Endothelial cell of umbilical vein (primary cell): ENCODE measurements around the gene CMTM8. TPM values are rescaled to one million over a fixed set of nuclear protein-coding genes. Genes with fewer than 3 reads are reported as not detected.

Source experiments
- BruUV-seq: library from RNA; stranded (reverse); fragments of 400-500 nt; replicated peaks from 2 replicates; lab custom pipeline; 2021; lab: Mats Ljungman, UMichigan
- CTCF ChIA-PET: fragments of 300-600, 350-600 bp; sonication (Branson Sonifier 250); formaldehyde crosslinking; loops from one replicate; lab custom pipeline; 2021; ENCODE audit warnings: antibody characterized with exemption, inconsistent platforms; lab: Charles Lee
- POLR2A ChIA-PET: fragments of 300-600, 350-600 bp; sonication (Branson Sonifier 250); formaldehyde crosslinking; loops from one replicate; lab custom pipeline; 2021; ENCODE audit warnings: antibody characterized with exemption, inconsistent platforms; lab: Charles Lee
- DNase-seq: peaks from one replicate; pipeline ENCODE4 v3.0.0-alpha.2; 2011; ENCODE audit warnings: low read depth, low spot score
- FAIRE-seq: peaks from 2 replicates; lab custom pipeline; 2011; peaks lifted over from hg19 to GRCh38; lab: Jason Lieb, UNC
- H2AFZ ChIP-seq: 2 replicates; pipeline ENCODE4 v1.6.0; 2012; ENCODE audit warnings: low read depth, low read length, control low read depth, inconsistent platforms
- H3K27ac ChIP-seq: 2 replicates; pipeline ENCODE4 v1.5.1; 2011; ENCODE audit warnings: low read depth, mild to moderate bottlenecking, control low read depth, low read length, moderate library complexity; ENCODE audit not compliant: insufficient read depth
- H3K27me3 ChIP-seq, 2 experiments: 2 replicates each; pipeline versions ENCODE4 v1.6.0 to v1.6.1; 2011; ENCODE audit warnings: low read length in 2 of 2, mixed read lengths in 1 of 2; ENCODE audit not compliant: control insufficient read depth in 2 of 2, insufficient read depth in 2 of 2
- H3K36me3 ChIP-seq, 2 experiments: 2 replicates in 1 of 2; 3 replicates in 1 of 2; pipeline ENCODE4 v1.5.1; 2011; ENCODE audit warnings: low read length in 2 of 2, mild to moderate bottlenecking in 1 of 2, moderate library complexity in 1 of 2; ENCODE audit not compliant: control insufficient read depth in 2 of 2, insufficient read depth in 2 of 2; ENCODE audit errors: extremely low read depth in 1 of 2
- H3K4me1 ChIP-seq: 3 replicates; pipeline ENCODE4 v1.5.1; 2011; ENCODE audit warnings: mild to moderate bottlenecking, low read length; ENCODE audit not compliant: control insufficient read depth, insufficient read depth; ENCODE audit errors: extremely low read depth
- H3K4me2 ChIP-seq: 2 replicates; pipeline ENCODE4 v1.6.1; 2011; ENCODE audit warnings: low read length, control low read depth, mixed read lengths; ENCODE audit not compliant: insufficient read depth
- H3K4me3 ChIP-seq, 3 experiments: fragments of 200-600 bp in 1 of 3; sonication (generic), shearing (Covaris generic) in 1 of 3; replicated peaks in 1 of 3; 2 replicates each; pipeline ENCODE4 v1.5.1; 2011 to 2016; ENCODE audit warnings: control low read depth in 3 of 3, low read length in 3 of 3, mild to moderate bottlenecking in 2 of 3, inconsistent platforms in 1 of 3, low read depth in 1 of 3, moderate library complexity in 1 of 3; ENCODE audit not compliant: insufficient read depth in 1 of 3
- H3K79me2 ChIP-seq: 2 replicates; pipeline ENCODE4 v1.6.0; 2012; ENCODE audit warnings: low read length, inconsistent platforms; ENCODE audit not compliant: control insufficient read depth, insufficient read depth
- H3K9ac ChIP-seq: replicated peaks from 2 replicates; pipeline ENCODE3; 2011; ENCODE audit warnings: low read length, control low read depth; ENCODE audit not compliant: insufficient read depth; ENCODE audit errors: extremely low read depth
- H3K9me1 ChIP-seq: replicated peaks from 3 replicates; pipeline ENCODE4 v1.6.0; 2011; ENCODE audit warnings: mild to moderate bottlenecking, low read length; ENCODE audit not compliant: control insufficient read depth, insufficient read depth; ENCODE audit errors: extremely low read depth
- H3K9me3 ChIP-seq: replicated peaks from 2 replicates; pipeline ENCODE4 v1.5.1; 2012; ENCODE audit warnings: low read length, inconsistent platforms; ENCODE audit not compliant: control insufficient read depth, insufficient read depth
- H4K20me1 ChIP-seq: replicated peaks from 2 replicates; pipeline ENCODE3; 2011; ENCODE audit warnings: mild to moderate bottlenecking, low read length; ENCODE audit not compliant: control insufficient read depth, insufficient read depth; ENCODE audit errors: extremely low read depth
- EZH2 ChIP-seq: IDR thresholded peaks from 2 replicates; pipeline ENCODE4 v1.6.1; 2012; ENCODE audit warnings: borderline replicate concordance, low read depth, mild to moderate bottlenecking, moderate library complexity, low read length, inconsistent platforms; ENCODE audit not compliant: severe bottlenecking
- FOS ChIP-seq: IDR thresholded peaks from 2 replicates; pipeline ENCODE4 v1.6.1; 2011; ENCODE audit warnings: mild to moderate bottlenecking, low read length, moderate library complexity, borderline replicate concordance; ENCODE audit not compliant: insufficient read depth
- GATA2 ChIP-seq: IDR thresholded peaks from 2 replicates; pipeline ENCODE4 v1.7.0; 2011; ENCODE audit warnings: low read depth, mild to moderate bottlenecking, moderate library complexity, mixed read lengths, low read length; ENCODE audit not compliant: insufficient read length, insufficient read depth
- JUN ChIP-seq: IDR thresholded peaks from 2 replicates; pipeline ENCODE4 v1.6.1; 2011; ENCODE audit warnings: borderline replicate concordance, low read depth; ENCODE audit not compliant: insufficient read length, insufficient read depth
- MAX ChIP-seq: IDR thresholded peaks from 2 replicates; pipeline ENCODE4 v1.6.1; 2011; ENCODE audit not compliant: insufficient read depth, insufficient read length
- MYC ChIP-seq: IDR thresholded peaks from one replicate; pipeline ENCODE4 v1.6.1; 2011; ENCODE audit warnings: mild to moderate bottlenecking, low read depth, low read length
- POLR2A ChIP-seq: IDR thresholded peaks from 2 replicates; pipeline ENCODE4 v1.6.1; 2012; ENCODE audit warnings: low read depth, mild to moderate bottlenecking, control low read depth, low read length
- POLR2AphosphoS5 ChIP-seq: IDR thresholded peaks from 2 replicates; pipeline ENCODE4 v1.6.1; 2012; ENCODE audit warnings: low read depth, mild to moderate bottlenecking, control low read depth, low read length, moderate library complexity; ENCODE audit not compliant: insufficient read depth
- dilution Hi-C: fragments of 300-500 bp; cut with MboI; formaldehyde crosslinking; loops from one replicate; pipeline ENCODE4 v1.15.0; 2019; ENCODE audit warnings: low sequenced_read_pairs; ENCODE audit not compliant: extremely low pct_ligation_motif_present
- intact Hi-C: fragments of 100-400 bp; cut with micrococcal nuclease; formaldehyde crosslinking; loops from one replicate; pipeline ENCODE4 v1.10.0; 2022
- polyA plus RNA-seq, 4 experiments: library from polyadenylated mRNA; depleted of rRNA in 3 of 4; stranded (reverse) in 3 of 4; unstranded in 1 of 4; fragments of >200 nt; gene quantifications; 2 replicates each; pipeline versions ENCODE4 v1.2.1 to v1.2.3, GENCODE V29; 2011 to 2012; ENCODE audit warnings: missing spikeins in 1 of 4
- total RNA-seq: library from RNA; stranded (reverse); gene quantifications from 2 replicates; pipeline ENCODE4 v1.2.3, GENCODE V29; 2021
- TF ChIP-seq, protein P1 (sequence below), 2 donors: IDR thresholded peaks; 1 replicate in 1 of 2; 2 replicates in 1 of 2; pipeline ENCODE4 v1.5.1; 2011; ENCODE audit warnings: low read length in 2 of 2, mild to moderate bottlenecking in 2 of 2, moderate library complexity in 2 of 2, control low read depth in 1 of 2, inconsistent platforms in 1 of 2, low read depth in 1 of 2; ENCODE audit not compliant: insufficient read depth in 1 of 2; ENCODE audit errors: extremely low read depth in 1 of 2

The CMTM8 gene
- total and polyA plus RNA-seq, 2 donors (not counting 3 experiments of a cell fraction or from before 2014, with no cell fraction given) = 7.3 to 11.9 TPM

- DNase-seq (no peak), FAIRE-seq (no peak)
- Histone ChIP-seq H3K36me3 (no peaks in the 10 kb centered on the region), H3K79me2 (no peaks in the 10 kb centered on the region), H3K9me1 (no peaks in the 10 kb centered on the region), H3K9me3 (no peaks in the 10 kb centered on the region), H4K20me1 (no peaks in the 10 kb centered on the region), H3K4me1 (peaks cover 9% of the 10 kb centered on the region), H3K27me3 (peaks cover 0 to 2% of the 10 kb centered on the region in 2 experiments), H2AFZ (no peak overlapping the region), H3K4me3 (no peak overlapping the region), H3K4me2 (no peak overlapping the region), H3K27ac (no peak overlapping the region), H3K9ac (no peak overlapping the region)
- no TSS peak for BruUV-seq
- dilution Hi-C loops = no loop called here
- CTCF ChIA-PET = no interaction called here
- intact Hi-C loops = loop anchor here (5.0 kb wide), 1 partner anchor 192 kb away; the partner anchor contains the start of gene DYNC1LI1
- POLR2A ChIA-PET = no interaction called here
- TF ChIP-seq MYC = no peak
- TF ChIP-seq JUN = no peak
- TF ChIP-seq, protein P1, sequence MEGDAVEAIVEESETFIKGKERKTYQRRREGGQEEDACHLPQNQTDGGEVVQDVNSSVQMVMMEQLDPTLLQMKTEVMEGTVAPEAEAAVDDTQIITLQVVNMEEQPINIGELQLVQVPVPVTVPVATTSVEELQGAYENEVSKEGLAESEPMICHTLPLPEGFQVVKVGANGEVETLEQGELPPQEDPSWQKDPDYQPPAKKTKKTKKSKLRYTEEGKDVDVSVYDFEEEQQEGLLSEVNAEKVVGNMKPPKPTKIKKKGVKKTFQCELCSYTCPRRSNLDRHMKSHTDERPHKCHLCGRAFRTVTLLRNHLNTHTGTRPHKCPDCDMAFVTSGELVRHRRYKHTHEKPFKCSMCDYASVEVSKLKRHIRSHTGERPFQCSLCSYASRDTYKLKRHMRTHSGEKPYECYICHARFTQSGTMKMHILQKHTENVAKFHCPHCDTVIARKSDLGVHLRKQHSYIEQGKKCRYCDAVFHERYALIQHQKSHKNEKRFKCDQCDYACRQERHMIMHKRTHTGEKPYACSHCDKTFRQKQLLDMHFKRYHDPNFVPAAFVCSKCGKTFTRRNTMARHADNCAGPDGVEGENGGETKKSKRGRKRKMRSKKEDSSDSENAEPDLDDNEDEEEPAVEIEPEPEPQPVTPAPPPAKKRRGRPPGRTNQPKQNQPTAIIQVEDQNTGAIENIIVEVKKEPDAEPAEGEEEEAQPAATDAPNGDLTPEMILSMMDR (IDR thresholded peaks at IDR 0.05; ENCODE audit: extremely low read depth in 1 of 2, insufficient read depth in 1 of 2, low read depth in 1 of 2, low read length in 2 of 2) = no peak
- TF ChIP-seq MAX = no peak
- no peak for TF ChIP-seq POLR2A
- TF ChIP-seq EZH2 = no peak
- no peak for TF ChIP-seq FOS
- no peak for TF ChIP-seq GATA2
- TF ChIP-seq POLR2AphosphoS5 = no peak
Measured at GRCh38 chr3:32379831-32380500, 141.5 kb downstream of the CMTM8 start.
